CD4-positive, CD25-positive, alpha-beta regulatory T cell (primary cell): ENCODE data around the gene CD79A. TPM values are rescaled to one million over a fixed set of nuclear protein-coding genes. Genes with fewer than 3 reads are reported as not detected.

Source experiments
- ATAC-seq, 2 donors: fragments of 150-1000 bp; cut with Tn5 transposase; one replicate each; pipeline ENCODE4 v1.10.0; 2021; ENCODE audit warnings: low read depth in 2 of 2, moderate number of reproducible peaks in 2 of 2, moderate library complexity in 1 of 2
- DNase-seq, 3 donors: peaks; one replicate each; pipeline versions ENCODE4 v3.0.0 to v3.0.0-alpha.2; 2012 to 2022; ENCODE audit warnings: mixed read lengths in 1 of 3
- H3K27ac ChIP-seq: one replicate; pipeline ENCODE4 v1.7.0; 2013; ENCODE audit warnings: mild to moderate bottlenecking, low read length; ENCODE audit not compliant: insufficient read depth, poor library complexity, severe bottlenecking
- H3K27me3 ChIP-seq: one replicate; pipeline ENCODE4 v1.7.0; 2013; ENCODE audit warnings: low read length; ENCODE audit not compliant: control insufficient read depth, insufficient read depth
- H3K36me3 ChIP-seq: one replicate; pipeline ENCODE4 v1.7.0; 2013; ENCODE audit warnings: mild to moderate bottlenecking, low read length, moderate library complexity; ENCODE audit not compliant: control insufficient read depth, insufficient read depth
- H3K4me1 ChIP-seq: 2 replicates; pipeline ENCODE4 v1.7.0; 2013; ENCODE audit warnings: mild to moderate bottlenecking, low read length; ENCODE audit not compliant: insufficient read depth, control insufficient read depth, poor library complexity, severe bottlenecking
- H3K4me3 ChIP-seq: one replicate; pipeline ENCODE4 v1.7.0; 2013; ENCODE audit warnings: low read depth, mild to moderate bottlenecking, low read length, moderate library complexity
- H3K9me3 ChIP-seq, 2 experiments: 1 replicate in 1 of 2; 2 replicates in 1 of 2; pipeline ENCODE4 v1.7.0; 2013; ENCODE audit warnings: low read length in 2 of 2, mild to moderate bottlenecking in 1 of 2, moderate library complexity in 1 of 2; ENCODE audit not compliant: control insufficient read depth in 2 of 2
- H3K27ac Mint-ChIP-seq, 3 donors: one replicate each; pipeline ENCODE4 v1.8.0; 2020 to 2022; ENCODE audit warnings: mild to moderate bottlenecking in 3 of 3, mixed read lengths in 3 of 3, moderate library complexity in 2 of 3
- H3K27me3 Mint-ChIP-seq: one replicate; pipeline ENCODE4 v1.8.0; 2022; ENCODE audit warnings: mild to moderate bottlenecking, mixed read lengths
- H3K36me3 Mint-ChIP-seq: one replicate; pipeline ENCODE4 v1.8.0; 2020; ENCODE audit warnings: mixed read lengths
- H3K4me1 Mint-ChIP-seq, 4 donors: one replicate each; pipeline ENCODE4 v1.8.0; 2020 to 2022; ENCODE audit warnings: mixed read lengths in 4 of 4, mild to moderate bottlenecking in 1 of 4
- H3K4me3 Mint-ChIP-seq, 4 donors: one replicate each; pipeline ENCODE4 v1.8.0; 2020 to 2022; ENCODE audit warnings: mild to moderate bottlenecking in 4 of 4, mixed read lengths in 4 of 4, moderate library complexity in 3 of 4
- H3K9me3 Mint-ChIP-seq, 7 donors: one replicate each; pipeline ENCODE4 v1.8.0; 2020 to 2022; ENCODE audit warnings: mixed read lengths in 7 of 7, mild to moderate bottlenecking in 3 of 7, moderate library complexity in 2 of 7
- polyA plus RNA-seq, 4 donors: library from polyadenylated mRNA; unstranded; fragments of 300-500 nt; fragmentation: Illumina TruSeq; gene quantifications; one replicate each; pipeline ENCODE4 v1.2.3, GENCODE V29; 2021
- total RNA-seq: library from RNA; stranded (reverse); gene quantifications from one replicate; pipeline ENCODE4 v1.2.3, GENCODE V29; 2022

The CD79A gene
- total and polyA plus RNA-seq, 5 donors from 2014 or later = 4.9 to 17.9 (median 15.9) TPM

DNA sequence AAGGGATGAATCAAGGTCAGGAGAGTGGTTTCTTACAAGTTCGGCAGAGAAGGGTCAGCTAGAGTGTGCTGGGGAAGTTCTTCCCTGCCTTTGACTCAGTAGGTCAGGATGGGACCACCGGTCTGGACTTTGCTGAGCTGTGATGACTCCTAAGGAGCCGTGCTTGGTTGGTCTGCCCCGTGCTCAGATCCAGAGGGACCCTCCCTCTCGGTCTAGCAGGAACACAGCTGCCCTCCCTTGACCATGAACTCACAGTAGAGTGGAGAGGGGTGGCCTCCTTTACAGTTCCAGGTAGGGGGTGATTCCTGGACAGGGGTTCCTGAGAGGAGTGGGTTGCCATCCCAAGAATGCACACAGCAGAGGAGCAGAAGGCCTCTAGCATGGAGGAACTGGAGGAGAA is 12.7 kb upstream of the CD79A start:
- H3K27ac ChIP-seq = no peak overlapping the region
- peak overlapping the region in 1 of 4 donors; percentile 27 for H3K4me3 Mint-ChIP-seq
- DNase-seq = no peak

DNA sequence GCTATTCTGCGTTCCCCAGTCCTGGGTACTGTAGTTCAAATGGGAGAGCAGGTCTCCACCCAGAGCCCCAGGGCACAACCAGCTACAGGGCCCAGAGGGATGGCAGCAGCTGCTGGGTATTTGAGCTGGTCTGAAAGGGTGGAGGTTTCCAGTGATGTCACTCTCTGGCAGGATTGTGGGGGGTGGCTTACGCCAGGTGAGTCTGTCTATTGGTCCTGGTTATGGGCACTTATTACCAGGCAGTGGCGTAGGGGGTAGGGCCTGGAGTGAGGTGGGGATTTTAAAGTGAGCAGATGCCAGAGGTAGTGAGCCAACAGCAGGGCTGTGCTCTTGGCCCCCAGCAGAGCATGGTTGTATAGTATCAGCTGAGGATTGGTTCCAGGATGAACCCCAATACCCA is 10.8 kb upstream of the CD79A start:
- ATAC-seq (no peak), DNase-seq (no peak)
- Histone ChIP-seq H3K27ac (no peak overlapping the region), H3K4me3 (no peak overlapping the region), H3K36me3 (peaks cover 65% of the 10 kb centered on the region), H3K27me3 (no peaks in the 10 kb centered on the region), H3K4me1 (peaks cover 73% of the 10 kb centered on the region), H3K9me3 (no peaks in the 10 kb centered on the region)
- Mint-ChIP-seq H3K9me3 (peaks cover 0 to 1% (median 0%) of the 10 kb centered on the region in 7 donors), H3K4me1 (peaks cover 0 to 79% (median 47%) of the 10 kb centered on the region in 4 donors), H3K36me3 (peaks cover 41% of the 10 kb centered on the region), H3K27me3 (no peaks in the 10 kb centered on the region), H3K27ac (peak overlapping the region in 1 of 3 donors; percentile 48), H3K4me3 (peak overlapping the region in 1 of 4 donors; percentile 15)

More for the DNA sequence above, 12.7 kb upstream of the CD79A start:
- Histone ChIP-seq H3K36me3 (peaks cover 60% of the 10 kb centered on the region), H3K4me3 (no peak overlapping the region), H3K4me1 (peaks cover 65% of the 10 kb centered on the region), H3K27me3 (no peaks in the 10 kb centered on the region), H3K9me3 (no peaks in the 10 kb centered on the region)
- peaks cover 42% of the 10 kb centered on the region for H3K36me3 Mint-ChIP-seq
- H3K27me3 Mint-ChIP-seq = no peaks in the 10 kb centered on the region
- peak overlapping the region in 2 of 3 donors; percentile 84 to 94 for H3K27ac Mint-ChIP-seq
- H3K9me3 Mint-ChIP-seq = peaks cover 0 to 1% (median 0%) of the 10 kb centered on the region in 7 donors
- ATAC-seq = no peak
- H3K4me1 Mint-ChIP-seq = peaks cover 0 to 76% (median 41%) of the 10 kb centered on the region in 4 donors

DNA sequence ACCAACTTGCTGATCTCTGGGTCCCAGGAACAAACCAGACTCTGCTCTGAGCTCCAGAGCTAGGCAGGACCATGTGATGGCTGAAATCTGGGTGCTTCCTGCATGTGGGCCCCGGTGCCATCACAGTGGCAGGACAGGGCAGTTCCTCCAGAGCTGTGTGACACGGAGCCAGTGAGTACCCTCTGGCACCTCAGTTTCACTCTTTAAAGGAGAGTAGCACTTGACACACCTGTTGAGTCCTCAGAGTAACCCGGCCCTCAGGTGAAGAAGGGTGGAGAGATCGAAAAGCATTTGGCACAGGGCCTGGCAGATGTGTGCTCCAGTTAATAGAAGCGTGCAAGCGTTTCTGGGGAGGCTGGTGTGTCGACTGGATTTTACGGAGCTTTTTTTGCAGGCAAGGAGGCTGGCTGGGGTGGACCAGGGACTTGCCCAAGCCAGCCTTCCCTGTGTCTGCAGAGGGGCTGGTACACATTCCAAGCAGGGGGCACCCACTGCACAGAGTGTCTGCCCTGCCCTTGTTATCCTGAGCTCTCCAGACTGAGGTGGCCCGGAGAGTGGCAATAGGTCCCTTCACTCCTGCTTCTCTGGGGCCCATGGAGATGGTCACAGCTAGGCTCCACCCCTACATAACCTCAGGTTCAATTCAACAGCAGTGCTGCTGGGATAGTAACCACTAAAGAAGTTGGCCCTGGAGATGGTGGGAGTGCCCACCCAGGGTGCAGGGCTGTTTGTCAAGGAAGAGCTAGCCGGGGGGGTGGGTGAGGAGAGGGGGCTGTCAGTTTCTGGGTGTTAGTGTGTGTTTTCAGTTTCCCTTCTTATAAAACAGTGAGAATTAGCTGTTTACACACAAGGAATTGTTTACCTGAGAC is 8.7 kb upstream of the CD79A start:
- H3K4me1 ChIP-seq = peaks cover 73% of the 10 kb centered on the region
- peaks cover 27% of the 10 kb centered on the region for H3K36me3 Mint-ChIP-seq
- no peaks in the 10 kb centered on the region for H3K27me3 ChIP-seq
- H3K9me3 Mint-ChIP-seq = peaks cover 0 to 1% (median 0%) of the 10 kb centered on the region in 7 donors
- no peaks in the 10 kb centered on the region for H3K27me3 Mint-ChIP-seq
- peaks cover 44% of the 10 kb centered on the region for H3K36me3 ChIP-seq
- H3K4me3 ChIP-seq = no peak overlapping the region
- DNase-seq = no peak
- H3K9me3 ChIP-seq = no peaks in the 10 kb centered on the region
- peaks cover 4 to 78% (median 47%) of the 10 kb centered on the region in 4 donors for H3K4me1 Mint-ChIP-seq
- no peak for ATAC-seq
- peak overlapping the region; percentile 56 for H3K27ac ChIP-seq
- peak overlapping the region; percentile 86 to 90 (median 89) for H3K27ac Mint-ChIP-seq
- H3K4me3 Mint-ChIP-seq = peak overlapping the region in 2 of 4 donors; percentile 22 to 58

DNA sequence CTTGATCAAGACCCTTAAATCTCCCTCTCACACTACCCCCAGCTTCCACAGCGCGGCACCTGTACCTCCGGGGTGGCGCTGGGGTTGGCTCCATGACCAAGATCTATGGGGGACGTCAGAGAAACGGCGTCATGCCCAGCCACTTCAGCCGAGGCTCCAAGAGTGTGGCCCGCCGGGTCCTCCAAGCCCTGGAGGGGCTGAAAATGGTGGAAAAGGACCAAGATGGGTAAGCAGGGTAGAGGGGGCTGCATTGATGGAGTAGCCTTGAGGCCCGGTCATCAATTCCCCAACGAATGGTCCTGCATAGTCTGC is 8.1 kb upstream of the CD79A start:
- no peak for DNase-seq
- Mint-ChIP-seq H3K27ac (peak overlapping the region in 1 of 3 donors; percentile 89), H3K9me3 (peaks cover 0 to 1% (median 0%) of the 10 kb centered on the region in 7 donors), H3K4me1 (peaks cover 5 to 78% (median 46%) of the 10 kb centered on the region in 4 donors), H3K36me3 (peaks cover 24% of the 10 kb centered on the region), H3K27me3 (no peaks in the 10 kb centered on the region), H3K4me3 (peak overlapping the region in 1 of 4 donors; percentile 58)
- H3K4me1 ChIP-seq = peaks cover 73% of the 10 kb centered on the region
- ATAC-seq = no peak
- no peak overlapping the region for H3K4me3 ChIP-seq
- no peaks in the 10 kb centered on the region for H3K9me3 ChIP-seq
- peaks cover 40% of the 10 kb centered on the region for H3K36me3 ChIP-seq
- H3K27me3 ChIP-seq = no peaks in the 10 kb centered on the region
- peak overlapping the region; percentile 85 for H3K27ac ChIP-seq

DNA sequence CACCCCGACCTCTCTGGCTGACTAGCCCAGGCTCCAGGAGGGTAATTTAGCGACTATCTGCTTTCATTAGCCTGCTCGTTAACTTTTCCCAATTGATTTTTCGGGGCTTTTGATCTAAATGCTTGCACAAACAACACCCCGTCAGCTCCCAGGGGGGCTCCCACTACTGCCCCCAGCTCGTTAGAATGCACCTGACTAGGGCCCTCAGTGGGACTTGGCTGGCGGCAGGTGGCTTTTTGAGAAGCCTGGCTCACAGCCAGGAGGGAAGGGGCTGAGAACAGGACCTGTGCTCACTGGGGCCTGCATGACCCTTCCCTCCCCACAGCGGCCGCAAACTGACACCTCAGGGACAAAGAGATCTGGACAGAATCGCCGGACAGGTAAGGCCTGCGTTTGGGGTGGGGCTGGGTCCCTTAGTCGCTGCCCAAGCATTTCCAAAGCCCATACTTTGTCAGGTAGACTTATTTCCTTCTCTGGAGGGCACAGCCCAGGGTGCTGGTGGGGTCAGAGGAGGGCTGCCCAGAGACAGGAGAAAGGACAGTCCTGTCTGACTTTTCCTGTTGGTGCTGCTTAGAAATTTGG is 7.6 kb upstream of the CD79A start:
- no peak for DNase-seq
- H3K36me3 Mint-ChIP-seq = peaks cover 19% of the 10 kb centered on the region
- peak overlapping the region in 2 of 4 donors; percentile 9 to 19 for H3K4me3 Mint-ChIP-seq

DNA sequence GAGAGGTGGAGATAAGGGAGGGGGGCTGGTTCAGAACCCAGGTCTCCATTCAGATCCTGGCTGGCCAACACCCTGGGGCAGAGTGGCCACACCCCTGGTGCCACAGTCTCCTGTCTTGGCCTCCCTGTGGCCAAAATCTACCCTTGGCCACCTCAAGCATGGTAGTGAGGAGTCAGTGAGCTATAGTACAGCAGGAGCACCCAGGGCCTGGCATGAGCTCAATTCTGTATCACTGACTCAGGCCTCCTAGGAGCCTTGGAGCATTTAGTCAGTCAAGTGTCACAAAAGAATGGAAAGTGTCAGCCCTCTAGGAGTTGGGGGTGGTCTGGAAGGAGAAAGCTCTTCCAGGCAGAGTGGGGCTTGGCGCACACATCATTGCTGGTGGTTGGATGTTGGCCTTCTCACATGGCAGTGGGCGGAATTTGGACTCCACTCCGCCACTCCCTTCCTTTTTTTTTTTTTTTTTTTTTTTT is 6.6 kb upstream of the CD79A start:
- Histone ChIP-seq H3K9me3 (no peaks in the 10 kb centered on the region), H3K4me1 (peaks cover 80% of the 10 kb centered on the region), H3K4me3 (no peak overlapping the region), H3K27me3 (no peaks in the 10 kb centered on the region), H3K36me3 (peaks cover 25% of the 10 kb centered on the region), H3K27ac (peak overlapping the region; percentile 85)
- Mint-ChIP-seq H3K9me3 (no peaks in the 10 kb centered on the region), H3K36me3 (peaks cover 15% of the 10 kb centered on the region), H3K4me3 (peak overlapping the region; percentile 11 to 61 (median 19)), H3K4me1 (peaks cover 5 to 83% (median 46%) of the 10 kb centered on the region in 4 donors), H3K27me3 (peaks cover under 1% of the 10 kb centered on the region), H3K27ac (peak overlapping the region in 2 of 3 donors; percentile 49 to 96)
- ATAC-seq = no peak
- DNase-seq = no peak

More for the DNA sequence above, 7.6 kb upstream of the CD79A start:
- ATAC-seq = no peak
- H3K4me1 ChIP-seq = peaks cover 73% of the 10 kb centered on the region
- no peaks in the 10 kb centered on the region for H3K27me3 Mint-ChIP-seq
- peak overlapping the region; percentile 85 for H3K27ac ChIP-seq
- H3K36me3 ChIP-seq = peaks cover 34% of the 10 kb centered on the region
- H3K4me3 ChIP-seq = no peak overlapping the region
- H3K4me1 Mint-ChIP-seq = peaks cover 5 to 78% (median 44%) of the 10 kb centered on the region in 4 donors
- H3K27ac Mint-ChIP-seq = peak overlapping the region; percentile 25 to 77 (median 49)
- H3K9me3 Mint-ChIP-seq = no peaks in the 10 kb centered on the region
- no peaks in the 10 kb centered on the region for H3K9me3 ChIP-seq
- no peaks in the 10 kb centered on the region for H3K27me3 ChIP-seq

DNA sequence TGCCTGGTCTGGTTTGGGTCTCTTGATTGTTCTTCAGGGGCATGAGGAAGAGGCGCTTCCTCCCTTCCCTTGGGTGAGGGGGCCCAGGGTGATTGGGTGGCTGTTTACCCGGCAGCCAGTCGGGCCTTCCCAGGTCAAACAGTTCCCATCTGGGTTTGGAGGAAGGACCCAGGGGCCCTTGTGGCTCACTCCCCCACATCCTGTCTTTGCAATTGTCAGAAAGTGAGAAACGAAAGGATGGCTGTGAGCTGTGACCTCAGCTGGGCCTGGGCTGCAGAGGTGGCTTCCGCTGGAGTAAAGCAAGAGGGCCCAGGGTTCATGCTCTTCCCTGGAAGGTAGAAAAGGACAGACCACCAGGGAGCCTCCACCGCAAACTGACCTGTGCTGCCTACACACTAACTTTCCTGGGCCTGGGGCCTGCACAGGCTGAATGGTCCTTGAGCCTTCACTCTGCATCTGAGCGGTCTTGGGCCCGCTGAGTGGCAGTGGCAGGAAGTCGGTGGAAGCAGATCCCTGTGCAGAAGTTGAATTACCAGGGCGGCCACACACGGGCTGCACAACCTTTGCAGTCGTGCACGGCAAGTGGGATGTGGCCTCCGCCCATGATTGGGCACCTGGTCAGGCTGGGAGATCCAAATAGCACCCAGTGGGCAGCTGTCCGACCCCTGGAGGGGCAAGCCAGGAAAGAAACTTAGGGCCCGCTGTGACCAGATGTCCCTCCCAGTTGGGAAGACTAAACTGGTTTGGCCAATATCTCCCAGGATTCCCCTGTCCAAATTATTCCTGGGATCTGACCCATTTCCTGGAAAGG is 5.3 kb upstream of the CD79A start:
- Mint-ChIP-seq H3K27me3 (peaks cover 4% of the 10 kb centered on the region), H3K27ac (peak overlapping the region; percentile 98 to 99 (median 99)), H3K4me1 (peaks cover 9 to 87% (median 50%) of the 10 kb centered on the region in 4 donors), H3K36me3 (peaks cover 15% of the 10 kb centered on the region), H3K4me3 (peak overlapping the region; percentile 79 to 85 (median 82)), H3K9me3 (no peaks in the 10 kb centered on the region)
- DNase-seq (peak; percentile 31 to 90 (median 75)), ATAC-seq (peak; percentile 55 to 58)
- Histone ChIP-seq H3K27ac (peak overlapping the region; percentile 85), H3K36me3 (peaks cover 25% of the 10 kb centered on the region), H3K27me3 (no peaks in the 10 kb centered on the region), H3K9me3 (no peaks in the 10 kb centered on the region), H3K4me3 (peak overlapping the region; percentile 41), H3K4me1 (peaks cover 94% of the 10 kb centered on the region)
